ENCODE results near the gene CPA5. TPM values are rescaled to one million over a fixed set of nuclear protein-coding genes. Genes with fewer than 3 reads are reported as not detected.
A peak's percentile ranks its signal among the peaks of the same experiment; 100 is the strongest.

The CPA5 gene
- total and polyA plus RNA-seq, 9 of the 15 experiments (the other 6 are each of a cell fraction or from before 2014, with no cell fraction given) = 0.13 to 2.4 (median 0.91) TPM

- peak; percentile 88 for ATAC-seq
- H3K9ac ChIP-seq (ENCODE audit: insufficient read depth in 1 of 2, low read depth in 2 of 2, low read length in 2 of 2) = peak overlapping the region in 1 of 2 experiments; percentile 4; a peak in 1 of 4 replicates
- H3K9me1 ChIP-seq (ENCODE audit: control insufficient read depth, insufficient read depth, low read length) = no peaks in the 10 kb centered on the region
- no peaks in the 10 kb centered on the region for H3K36me3 ChIP-seq (ENCODE audit: control insufficient read depth, insufficient read depth, low read length)
- FAIRE-seq = peak; percentile 15
- WGBS (ENCODE audit: insufficient coverage, low coverage, missing lambda C conversion rate) = 44% methylated on average over 41 of the region's 41 CpGs
- BruUV-seq (replicated peaks) = no TSS peak
- H2AFZ ChIP-seq (ENCODE audit: low read depth, low read length) = peak overlapping the region; percentile 78
- in situ Hi-C loops (cut with MboI) (no loop called here), intact Hi-C loops (cut with micrococcal nuclease) (no loop called here)
- H3K27me3 ChIP-seq (ENCODE audit: control insufficient read depth in 2 of 2, insufficient read depth in 2 of 2, low read length in 2 of 2) = peaks cover 5 to 41% of the 10 kb centered on the region in 2 experiments; a peak in 4 of 5 replicates
- H3K4me2 ChIP-seq (ENCODE audit: insufficient read depth, low read length) = no peak overlapping the region
- H4K20me1 ChIP-seq (replicated peaks; ENCODE audit: control insufficient read depth, insufficient read depth, low read length) = no peaks in the 10 kb centered on the region
- POLR2A ChIA-PET = interaction anchor here (0.6 to 1.1 kb wide), 7 partner anchors 14 to 119 kb away, joined by 3 to 6 read pairs (median 3); partner anchors contain the start of gene CPA5
- DNase-seq (ENCODE audit: extremely low read depth in 1 of 4, low spot score in 3 of 4) = peak; percentile 62 to 74 (median 70)
- H3K4me3 ChIP-seq = no peak overlapping the region
- H3K4me1 ChIP-seq (replicated peaks in 1 of 2; ENCODE audit: control insufficient read depth in 2 of 2, insufficient read depth in 2 of 2, low read length in 2 of 2) = peaks cover 7 to 22% of the 10 kb centered on the region in 2 experiments; a peak in 4 of 5 replicates
- H3K9me3 ChIP-seq (replicated peaks; ENCODE audit: control insufficient read depth, insufficient read depth, low read depth, low read length) = no peaks in the 10 kb centered on the region
- no peak overlapping the region for H3K27ac ChIP-seq (ENCODE audit: extremely low read depth, low read depth, low read length)
- CTCF ChIA-PET (ENCODE audit: low intra/inter-chr PET ratio) = no interaction called here
- H3K79me2 ChIP-seq (ENCODE audit: control insufficient read depth, insufficient read depth, low read length) = no peaks in the 10 kb centered on the region
- TF ChIP-seq ZNF280B (CRISPR knock-in tag; IDR thresholded peaks at IDR 0.05) (no peak), HCFC1 (IDR thresholded peaks at IDR 0.05; ENCODE audit: low read depth, low read length) (no peak), MXI1 (IDR thresholded peaks at IDR 0.05; ENCODE audit: low read depth, low read length) (no peak), MECOM (CRISPR knock-in tag; IDR thresholded peaks at IDR 0.05) (no peak), DNMT1 (IDR thresholded peaks at IDR 0.05) (no peak), KAT2B (IDR thresholded peaks at IDR 0.05; ENCODE audit: low read depth, low read length) (no peak), CTCFL (IDR thresholded peaks at IDR 0.05; ENCODE audit: borderline replicate concordance, insufficient read depth, low read depth, low read length, poor library complexity, severe bottlenecking) (peak; percentile 84), DPF2 (IDR thresholded peaks at IDR 0.05) (no peak), GMEB1 (CRISPR knock-in tag; IDR thresholded peaks at IDR 0.05) (no peak), SMC3 (conservative IDR thresholded peaks at IDR 0.05; ENCODE audit: insufficient read depth, low read depth, low read length) (peak; percentile 36; the same call in 1 of the 2 replicates), L3MBTL2 (IDR thresholded peaks at IDR 0.05) (peak; percentile 40; the same call in 1 of the 2 replicates), GATA2 (CRISPR knock-in tag; IDR thresholded peaks at IDR 0.05) (no peak), NEUROD1 (IDR thresholded peaks at IDR 0.05; ENCODE audit: borderline replicate concordance, low read depth, low read length, partially characterized antibody) (no peak), MTF1 (CRISPR knock-in tag; IDR thresholded peaks at IDR 0.05; ENCODE audit: borderline replicate concordance) (no peak), NR2C1 (IDR thresholded peaks at IDR 0.05) (no peak), NR2C1 (tag; IDR thresholded peaks at IDR 0.05) (no peak), ZNF77 (CRISPR knock-in tag; IDR thresholded peaks at IDR 0.05) (no peak)
Observed at GRCh38 chr7:130381468-130382312, 37.1 kb downstream of the CPA5 start.

All from K562 (cell line).